HG03558 (cell line): ENCODE results near the gene RPP30.
A peak's percentile ranks its signal among the peaks of the same experiment; 100 is the strongest.
"Not testable (repeated sequence)": the region's sequence is repeated elsewhere in the genome, so short reads cannot be mapped to it uniquely, and the experiment has no call there.

Experiments used
- ATAC-seq: cut with Tn5 transposase; IDR thresholded peaks from one replicate; pipeline ENCODE4 v1.9.1; 2021; ENCODE audit warnings: moderate number of reproducible peaks; ENCODE audit not compliant: unreplicated experiment; ENCODE audit errors: extremely low read depth

The RPP30 gene

DNA sequence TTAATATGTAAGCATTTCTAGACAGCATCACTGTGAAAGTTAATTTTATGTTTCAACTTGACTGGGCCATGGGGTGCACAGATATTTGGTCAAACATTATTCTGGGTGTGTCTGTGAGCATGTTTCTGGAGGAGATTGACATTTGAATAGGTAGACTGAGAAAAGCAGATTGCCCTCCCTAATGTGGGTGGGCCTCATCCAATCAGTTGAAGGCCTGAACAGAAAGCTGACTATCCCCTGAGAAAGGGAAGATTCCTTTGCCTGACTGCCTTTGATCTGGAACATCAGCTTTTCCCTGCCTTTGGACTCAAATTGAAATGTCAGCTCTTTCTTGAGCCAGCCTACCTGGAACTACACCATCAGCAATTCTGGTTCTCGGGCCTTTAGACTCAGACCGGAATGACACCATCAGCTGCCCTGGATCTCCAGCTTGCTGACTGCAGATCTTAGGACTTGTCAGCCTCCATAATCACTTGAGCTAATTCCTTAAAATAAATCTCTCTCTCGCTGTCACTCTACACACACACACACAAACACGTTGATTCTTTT lies 5.7 kb upstream of the RPP30 start:
- no peak for ATAC-seq

DNA sequence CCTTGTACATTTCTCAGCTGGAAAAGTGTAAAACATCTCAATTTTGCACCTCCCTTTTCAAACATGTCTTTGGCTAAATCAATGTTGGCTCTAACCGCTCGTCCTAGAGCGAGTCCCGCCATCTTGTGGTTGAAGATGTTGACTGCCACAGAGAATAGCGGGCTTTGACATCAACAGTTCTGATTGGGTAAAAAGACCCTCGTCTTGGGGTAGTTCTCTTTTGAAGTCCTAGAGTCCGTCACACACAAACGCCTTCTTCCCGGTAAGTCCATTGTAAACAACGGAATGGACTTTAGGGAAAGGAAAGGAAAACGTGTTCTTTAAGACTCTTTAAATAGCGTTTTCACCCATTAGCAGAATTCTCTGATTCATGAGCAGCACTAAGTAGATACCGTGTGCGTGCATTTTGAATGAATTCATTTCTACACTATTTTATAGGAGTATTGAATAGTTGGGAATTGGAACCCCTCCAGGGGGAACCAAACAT lies 452 bp upstream of the RPP30 start:
- peak; percentile 30 for ATAC-seq

DNA sequence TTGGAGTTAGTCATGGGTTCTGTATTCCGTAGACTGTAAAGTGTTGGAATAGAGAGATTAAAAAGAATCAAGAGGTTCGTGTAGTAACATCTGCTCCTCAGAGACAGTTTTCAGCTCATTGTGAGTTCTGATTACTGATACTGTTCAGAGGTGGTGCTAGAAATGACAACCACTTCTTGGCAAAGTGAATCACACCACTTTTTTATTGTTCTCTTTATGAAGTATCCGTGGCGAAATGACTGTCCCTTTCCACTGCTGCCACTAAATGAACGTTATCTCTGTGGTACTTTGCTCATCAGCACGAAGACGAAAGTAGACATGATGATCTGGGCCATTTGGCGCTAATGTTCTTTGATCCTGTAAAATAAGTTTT lies 860 bp downstream of the RPP30 start:
- no peak for ATAC-seq

DNA sequence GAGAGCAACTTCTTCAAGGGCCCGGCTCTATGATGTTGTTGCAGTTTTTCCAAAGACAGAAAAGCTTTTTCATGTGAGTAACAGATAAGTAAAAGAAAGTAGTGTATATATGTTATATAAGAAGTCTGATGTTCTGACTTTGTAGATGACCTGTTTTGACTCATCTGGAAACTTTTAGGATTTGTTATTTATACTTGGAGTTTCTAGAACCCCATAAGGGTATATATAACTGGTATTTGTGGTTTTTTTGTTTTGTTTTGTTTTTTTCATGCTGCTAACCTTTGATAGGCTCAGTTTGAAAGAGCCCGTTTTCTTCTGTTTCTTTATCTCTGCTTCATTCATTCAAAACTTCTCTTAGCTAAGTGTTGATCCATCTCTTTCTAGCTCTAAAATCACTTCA lies 7.3 kb downstream of the RPP30 start:
- no peak for ATAC-seq

DNA sequence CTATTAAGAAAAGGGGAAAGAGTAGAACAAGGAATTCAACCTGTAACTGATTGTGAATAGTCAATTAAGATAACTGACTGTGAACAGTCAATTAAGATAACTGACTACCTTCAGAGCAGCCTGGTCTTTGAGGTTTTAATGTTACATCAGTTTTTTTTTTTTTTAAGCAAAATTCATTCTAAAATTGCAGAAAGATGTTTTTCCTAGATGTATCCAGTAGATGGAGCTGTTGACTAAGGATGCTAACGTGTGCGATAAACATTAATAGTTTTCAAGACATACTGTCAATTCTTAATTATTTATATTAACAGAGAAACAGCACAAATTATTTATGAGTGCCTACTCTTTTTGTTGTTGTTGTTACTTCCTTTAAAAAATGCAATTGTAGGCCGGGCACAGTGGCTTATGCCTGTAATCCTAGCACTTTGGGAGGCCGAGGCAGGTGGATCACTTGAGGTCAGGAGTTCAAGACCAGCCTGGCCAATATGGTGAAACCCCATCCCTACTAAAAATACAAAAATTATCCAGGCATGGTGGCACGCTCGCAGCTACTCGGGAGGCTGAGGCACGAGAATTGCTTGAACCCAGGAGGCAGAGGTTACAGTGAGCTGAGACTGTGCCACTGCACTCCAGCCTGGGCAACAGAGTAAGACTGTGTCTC lies 8.4 kb downstream of the RPP30 start:
- ATAC-seq = not testable (repeated sequence)

DNA sequence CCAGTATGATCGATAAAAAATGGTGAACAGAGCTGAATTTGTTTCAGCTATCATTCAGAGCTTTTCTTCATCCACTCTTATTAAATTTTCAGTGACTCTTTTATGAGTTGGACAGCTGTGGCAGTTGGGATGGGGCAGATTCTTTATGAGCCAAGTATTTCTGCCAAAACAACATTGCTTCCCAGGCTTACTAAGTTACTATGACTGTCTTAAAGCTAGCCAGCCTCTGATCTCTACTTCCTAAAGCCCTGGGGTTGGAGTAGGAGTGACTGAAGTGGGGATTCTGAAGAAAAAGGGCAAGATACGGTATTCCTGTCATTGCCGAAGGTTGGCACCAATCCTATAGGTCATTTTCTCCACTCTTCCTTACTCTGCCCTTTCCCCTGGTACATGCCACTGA lies 12.7 kb downstream of the RPP30 start:
- ATAC-seq = no peak

DNA sequence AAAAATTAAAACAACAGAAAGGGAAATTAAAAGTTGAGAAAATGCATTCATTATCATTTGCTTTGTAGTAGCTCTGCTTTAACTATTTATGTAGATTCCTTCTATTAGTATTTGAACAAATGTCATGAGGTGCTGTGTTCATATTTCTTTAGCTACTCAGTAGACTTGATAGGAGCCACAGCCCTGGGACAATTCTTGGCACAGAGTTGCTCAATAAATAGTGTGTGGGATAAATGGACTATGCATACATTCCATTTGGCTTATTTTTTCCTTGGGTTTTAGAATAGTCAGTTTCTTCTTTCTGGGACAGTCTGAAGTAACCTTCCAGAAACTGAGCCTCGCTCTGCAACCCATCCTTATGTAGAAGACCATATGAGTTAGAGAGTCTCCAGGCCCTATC lies 13.4 kb downstream of the RPP30 start:
- ATAC-seq = no peak

DNA sequence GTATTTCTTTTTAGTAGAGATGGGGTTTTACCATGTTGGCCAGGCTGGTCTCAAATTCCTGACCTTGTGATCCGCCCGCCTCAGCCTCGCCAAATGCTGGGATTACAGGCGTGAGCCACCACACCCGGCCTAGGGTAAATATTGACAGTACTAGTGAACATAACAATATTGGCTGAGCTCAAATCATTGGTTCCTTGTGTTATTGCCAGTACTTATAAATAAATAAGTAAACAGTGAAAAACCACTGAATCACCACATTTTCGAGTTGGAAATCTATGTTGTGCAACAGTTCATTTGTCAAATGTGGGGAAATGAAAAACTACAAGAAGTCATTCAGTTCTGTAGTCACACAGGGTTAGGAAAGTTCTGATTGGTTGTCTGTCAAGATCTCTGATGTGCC lies 15.8 kb downstream of the RPP30 start:
- no peak for ATAC-seq

DNA sequence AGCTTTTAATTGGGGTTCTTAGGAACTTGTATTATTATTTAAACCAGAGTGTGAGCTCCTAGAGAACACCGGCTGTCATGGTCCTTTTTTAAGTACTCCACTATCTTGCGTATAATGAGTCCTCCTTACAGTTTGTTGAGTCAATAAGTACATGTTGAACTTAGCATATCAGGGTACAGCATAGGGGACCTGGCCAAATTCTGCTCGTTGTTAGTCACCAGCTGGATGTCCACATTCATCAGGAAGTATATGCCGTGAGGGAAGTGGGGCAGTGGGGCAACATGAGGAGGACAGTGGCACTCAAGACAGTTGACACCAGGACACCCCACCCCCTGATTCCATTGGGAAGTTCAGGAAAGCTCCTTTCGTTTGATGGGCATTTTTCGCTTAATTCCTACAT lies 16.6 kb downstream of the RPP30 start:
- ATAC-seq = no peak

DNA sequence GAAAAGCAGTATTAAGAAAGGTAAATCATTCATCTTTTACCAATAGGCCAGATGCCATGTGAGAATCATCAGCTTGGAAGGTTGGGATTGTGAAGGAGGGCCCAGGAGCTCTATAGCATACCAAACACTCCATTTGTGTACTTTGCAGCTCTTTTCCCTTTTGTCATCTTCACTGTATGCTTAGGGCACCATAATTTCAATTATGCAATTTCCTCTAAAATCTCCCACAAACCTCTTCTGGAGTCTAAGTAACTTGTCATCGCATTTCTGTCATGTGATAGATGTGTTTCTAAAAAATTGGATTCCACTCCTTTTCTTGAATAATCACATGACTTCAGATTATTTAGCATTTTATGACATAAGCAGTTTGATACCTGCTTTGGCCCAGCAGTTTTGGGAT lies 17.9 kb downstream of the RPP30 start:
- ATAC-seq = no peak

DNA sequence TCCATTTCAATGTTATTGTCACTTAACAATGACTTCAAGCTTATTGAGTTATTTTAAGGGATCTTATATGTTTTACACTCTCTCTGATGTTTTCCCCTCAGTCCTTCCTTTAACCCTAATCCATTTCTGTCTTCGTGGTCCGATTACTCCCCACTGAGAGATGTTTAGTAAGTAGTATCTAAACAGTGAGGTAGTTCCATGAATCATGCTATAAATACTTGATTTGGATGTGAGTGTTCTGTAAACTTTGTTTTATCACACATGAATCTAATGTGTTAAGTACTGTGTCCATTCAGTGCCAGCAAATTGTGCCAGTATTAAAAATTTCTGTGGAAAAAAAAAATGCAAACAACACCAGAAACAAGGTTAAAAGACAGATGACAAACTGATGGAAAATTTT lies 18.6 kb downstream of the RPP30 start:
- ATAC-seq = no peak

DNA sequence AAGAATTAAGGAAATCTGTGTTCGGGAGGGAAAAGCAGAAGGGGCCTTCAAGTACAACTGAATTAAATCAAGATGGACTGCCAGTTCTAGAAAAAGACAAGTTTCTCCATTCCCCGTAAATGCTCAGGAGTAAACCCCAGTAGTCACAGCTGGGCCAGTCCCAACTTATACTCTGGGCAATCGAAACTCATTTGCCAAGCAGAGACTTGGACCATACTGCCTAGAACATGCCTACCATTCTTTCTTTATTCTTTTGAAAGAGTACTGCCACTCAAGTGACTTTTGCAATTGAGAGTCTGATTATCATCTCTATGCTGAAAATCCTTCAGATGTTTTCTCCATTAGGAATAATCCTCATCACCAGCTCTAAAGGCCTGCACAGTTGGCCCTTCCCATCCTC lies 21.4 kb downstream of the RPP30 start:
- ATAC-seq = no peak

DNA sequence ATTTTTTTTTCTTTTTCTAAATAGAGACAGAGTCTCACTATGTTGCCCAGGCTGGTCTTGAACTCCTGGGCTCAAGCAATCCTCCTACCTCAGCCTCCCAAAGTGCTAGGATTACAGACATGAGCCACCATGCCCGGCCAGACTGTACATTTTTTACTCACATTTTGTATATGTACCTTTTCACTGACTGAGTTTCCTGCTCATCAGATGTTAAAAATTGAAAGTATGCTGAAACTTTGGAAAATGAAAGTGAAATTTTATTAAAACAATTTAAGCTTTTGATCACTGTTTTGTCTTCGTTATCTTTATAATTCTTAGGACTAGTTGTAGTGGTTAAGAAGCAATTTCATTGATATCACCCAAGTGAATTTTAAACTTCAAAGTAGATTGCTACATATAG lies 25.1 kb downstream of the RPP30 start:
- ATAC-seq = not testable (repeated sequence)

DNA sequence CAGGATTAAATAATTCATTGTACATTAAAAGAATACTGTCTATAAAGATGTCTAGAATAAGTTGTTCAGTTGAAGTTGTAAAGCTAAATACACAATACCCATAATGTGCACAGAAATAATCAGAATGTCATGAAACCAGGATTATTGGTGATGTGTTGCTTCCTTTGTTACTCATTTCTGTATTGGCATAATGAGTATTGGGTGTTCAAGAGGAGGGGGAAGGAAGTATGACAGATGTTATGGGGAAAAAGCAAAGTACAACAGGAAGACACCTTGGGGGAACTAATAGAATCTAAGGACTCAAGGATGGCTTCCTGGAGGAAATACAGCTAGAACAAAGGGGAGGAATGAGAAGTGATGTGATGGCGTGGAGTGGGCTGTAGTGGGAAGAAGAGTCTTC lies 34.2 kb downstream of the RPP30 start:
- no peak for ATAC-seq

DNA sequence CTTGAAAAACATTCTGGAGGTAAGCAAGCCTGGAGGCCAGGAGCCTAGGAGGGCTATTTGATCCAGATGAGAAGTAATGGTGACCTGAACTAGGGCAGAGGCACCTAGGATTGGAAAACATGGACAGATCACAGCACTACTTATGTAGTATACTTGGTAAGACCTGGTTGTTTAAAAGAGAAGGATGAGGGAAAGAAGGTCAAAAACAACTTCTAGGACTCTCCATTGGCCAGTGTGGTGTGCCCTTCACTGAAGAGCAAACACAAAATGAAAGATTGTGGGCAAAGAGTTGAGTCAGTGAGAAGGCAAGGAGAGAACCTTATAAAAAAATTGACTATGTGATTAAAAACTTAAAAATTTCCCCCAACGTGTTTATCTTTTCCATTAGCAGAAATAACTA lies 34.8 kb downstream of the RPP30 start:
- no peak for ATAC-seq

DNA sequence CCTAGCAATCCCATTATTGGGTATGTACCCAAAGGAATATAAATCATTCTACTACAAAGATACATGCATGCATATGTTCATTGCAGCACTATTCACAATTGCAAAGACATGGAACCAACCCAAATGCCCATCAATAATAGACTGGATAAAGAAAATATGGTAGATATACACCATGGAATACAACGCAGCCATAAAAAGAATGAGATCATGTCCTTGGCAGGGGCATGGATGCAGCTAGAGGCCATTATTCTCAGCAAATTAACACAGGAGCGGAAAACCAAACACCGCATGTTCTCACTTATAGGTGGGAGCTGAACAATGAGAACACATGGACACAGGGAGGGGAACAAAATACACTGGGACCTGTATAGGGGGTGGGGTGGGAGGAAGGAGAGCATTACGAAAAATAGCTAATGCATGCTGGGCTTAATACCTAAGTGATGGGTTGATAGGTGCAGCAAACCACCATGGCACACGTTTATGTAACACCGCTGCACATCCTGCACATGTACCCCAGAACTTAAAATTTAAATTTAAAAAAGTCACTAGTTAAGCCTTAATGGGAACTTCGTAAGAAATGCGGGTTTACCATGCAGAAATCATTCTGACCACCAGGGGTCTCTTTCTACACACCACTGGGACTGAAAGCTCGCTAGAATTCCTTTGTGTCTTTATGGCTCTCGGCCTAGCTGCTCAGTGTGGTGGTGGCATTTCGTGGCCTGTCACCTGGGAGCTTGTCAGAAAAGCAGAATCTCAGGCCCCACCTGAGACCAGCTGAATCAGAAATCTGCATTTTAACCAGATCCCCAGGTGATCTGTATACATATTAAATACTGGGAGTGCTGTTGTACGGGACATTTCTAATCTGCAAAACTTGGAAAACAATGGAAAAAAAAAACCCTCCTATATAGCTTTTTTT lies 39.6 kb downstream of the RPP30 start:
- no peak for ATAC-seq

DNA sequence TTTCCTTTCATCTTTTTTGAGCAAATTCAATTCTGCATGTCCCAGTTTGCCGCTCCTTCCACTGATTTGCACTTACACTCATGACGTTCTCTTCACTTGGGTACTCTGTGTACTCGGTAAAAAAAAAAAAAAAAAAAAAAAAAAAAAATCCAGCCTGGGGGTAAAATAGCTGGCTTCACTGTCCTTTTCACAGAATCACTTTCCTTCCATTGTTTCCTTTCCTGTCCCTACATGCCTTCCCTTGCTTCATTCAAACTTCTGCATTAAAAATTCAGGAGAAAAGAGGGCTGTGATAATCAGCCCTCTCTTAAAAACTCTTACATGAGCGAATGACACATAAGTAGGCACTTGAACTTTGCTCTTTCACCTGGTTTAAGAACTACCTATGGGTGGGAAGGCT lies 40.4 kb downstream of the RPP30 start:
- ATAC-seq = no peak

DNA sequence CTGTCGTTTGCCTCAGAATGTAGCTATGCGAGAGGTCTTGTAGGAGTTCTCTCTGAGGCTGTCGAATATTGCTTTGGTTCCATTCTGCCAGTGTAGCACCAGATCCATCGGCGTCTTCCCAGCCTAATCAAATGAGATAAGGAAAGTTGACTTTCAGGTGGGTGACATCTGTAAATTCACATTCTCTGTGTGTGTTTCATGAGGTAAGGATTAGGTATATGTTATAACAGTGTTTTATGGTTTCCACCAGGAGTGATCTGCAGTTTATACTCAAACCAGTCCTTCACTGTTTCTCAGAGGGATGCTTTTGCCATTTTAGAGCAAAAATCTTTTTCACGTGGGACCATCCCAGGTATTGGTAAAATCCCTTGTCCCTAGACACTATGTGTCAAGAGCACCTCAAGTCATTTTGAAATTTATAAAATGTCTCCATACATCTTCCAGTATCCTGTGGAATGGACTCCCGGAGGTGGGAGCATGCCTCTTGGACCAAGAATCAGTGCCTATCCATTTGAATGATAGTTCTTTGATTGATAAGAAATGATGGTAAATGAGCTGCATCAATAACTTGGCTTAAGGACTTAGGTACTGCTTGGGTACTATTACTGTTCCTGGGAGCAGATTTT lies 41.2 kb downstream of the RPP30 start:
- no peak for ATAC-seq

DNA sequence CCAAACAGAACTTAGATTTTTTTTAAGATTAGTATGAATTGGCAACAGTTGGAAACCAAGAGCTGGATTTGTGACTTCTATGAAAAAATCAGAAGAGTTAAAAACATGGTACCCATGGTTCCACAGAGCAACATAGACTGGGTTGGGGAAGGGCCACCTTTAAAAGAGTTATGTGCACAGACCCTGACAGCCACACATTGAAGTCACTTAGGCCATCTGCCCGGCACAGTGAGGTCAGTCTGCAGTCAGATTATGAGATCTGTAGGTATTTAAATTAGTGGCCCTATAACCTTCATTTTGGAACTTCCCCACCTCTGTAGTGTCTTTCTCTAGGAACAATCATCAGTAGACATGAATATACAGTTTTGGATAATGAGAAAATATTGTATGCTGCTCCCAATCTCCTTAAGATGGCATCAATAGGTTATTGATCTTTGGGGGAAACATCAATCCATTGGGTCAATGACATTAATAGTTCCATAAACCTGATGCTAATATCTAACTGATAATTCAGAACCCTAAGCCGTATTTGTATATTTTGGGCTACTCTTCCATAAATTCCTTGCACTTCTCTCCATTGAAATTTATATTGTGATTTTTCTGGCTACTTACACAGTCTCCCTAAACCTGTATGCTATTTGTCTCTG lies 42.1 kb downstream of the RPP30 start:
- ATAC-seq = no peak

DNA sequence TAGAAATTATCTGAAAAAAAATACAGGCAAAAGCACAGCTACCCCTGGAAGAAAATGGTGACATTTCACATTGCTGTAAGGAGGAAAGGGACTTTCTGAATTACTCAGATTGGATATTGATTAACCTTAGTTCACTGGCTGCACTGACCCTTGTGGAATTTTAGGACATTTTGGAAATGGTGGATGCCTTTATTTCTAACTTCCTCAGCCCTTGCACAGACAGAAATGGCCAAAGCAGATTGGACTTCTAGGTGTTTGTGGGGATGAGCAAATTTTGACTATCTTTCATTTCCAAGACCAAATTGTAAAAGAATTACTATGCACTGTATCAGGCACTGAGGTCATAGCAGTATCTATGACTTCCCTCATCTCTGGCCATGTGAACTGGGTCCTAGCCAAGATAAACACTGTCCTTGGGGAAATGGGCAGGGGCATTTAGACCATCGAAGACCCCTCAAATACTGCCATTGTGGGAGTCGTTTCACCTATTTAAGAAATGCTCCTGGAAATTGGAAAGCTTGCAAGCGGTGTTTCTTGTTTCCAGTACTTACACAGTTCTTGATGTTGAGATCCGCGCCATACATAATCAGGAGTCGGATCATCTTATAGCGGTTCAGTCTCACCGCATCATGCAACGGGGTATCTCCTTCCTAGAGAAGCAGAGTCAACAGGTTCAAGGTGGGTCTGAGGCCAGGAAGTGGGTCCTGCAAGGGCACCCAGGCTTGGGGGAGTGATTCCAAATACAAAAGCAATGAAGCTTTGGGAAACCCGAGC lies 43.4 kb downstream of the RPP30 start:
- no peak for ATAC-seq
